Osteoblast (primary cell): Measurements from ENCODE around the gene KCNN3. TPM values are rescaled to one million over a fixed set of nuclear protein-coding genes. Genes with fewer than 3 reads are reported as not detected.
A peak's percentile ranks its signal among the peaks of the same experiment; 100 is the strongest.

ENCODE experiments used
- DNase-seq: peaks from one replicate; pipeline ENCODE4 v3.0.0; 2011; ENCODE audit warnings: low spot score, mixed read lengths; ENCODE audit not compliant: insufficient read length; ENCODE audit errors: missing footprints
- H2AFZ ChIP-seq: 2 replicates; pipeline ENCODE4 v1.6.0; 2011; ENCODE audit warnings: mild to moderate bottlenecking, low read length
- H3K27ac ChIP-seq: 2 replicates; pipeline ENCODE4 v1.5.1; 2011; ENCODE audit warnings: mild to moderate bottlenecking, low read depth, low read length, moderate library complexity
- H3K27me3 ChIP-seq: 2 replicates; pipeline ENCODE4 v1.6.0; 2012; ENCODE audit warnings: mild to moderate bottlenecking, control low read depth, inconsistent platforms, low read length, moderate library complexity; ENCODE audit not compliant: insufficient read depth
- H3K36me3 ChIP-seq: 2 replicates; pipeline ENCODE4 v1.5.1; 2011; ENCODE audit warnings: mild to moderate bottlenecking, low read length, control low read depth, moderate library complexity; ENCODE audit not compliant: insufficient read depth
- H3K4me1 ChIP-seq: 2 replicates; pipeline ENCODE4 v1.5.1; 2011; ENCODE audit warnings: mild to moderate bottlenecking, low read length, control low read depth, moderate library complexity; ENCODE audit not compliant: insufficient read depth
- H3K4me2 ChIP-seq: 2 replicates; pipeline ENCODE4 v1.6.0; 2011; ENCODE audit warnings: mild to moderate bottlenecking, low read length; ENCODE audit not compliant: insufficient read depth
- H3K4me3 ChIP-seq: fragments of 200-600 bp; sonication (generic); 3 replicates; pipeline ENCODE4 v1.5.1; 2012; ENCODE audit warnings: mild to moderate bottlenecking, low read length, inconsistent platforms; ENCODE audit not compliant: insufficient read depth
- H3K79me2 ChIP-seq: 2 replicates; pipeline ENCODE4 v1.6.0; 2012; ENCODE audit warnings: mild to moderate bottlenecking, low read length, control low read depth, inconsistent platforms; ENCODE audit not compliant: insufficient read depth
- H3K9me3 ChIP-seq: 2 replicates; pipeline ENCODE4 v1.5.1; 2011; ENCODE audit warnings: low read depth, low read length, control low read depth
- H4K20me1 ChIP-seq: 2 replicates; pipeline ENCODE4 v1.6.0; 2012; ENCODE audit warnings: mild to moderate bottlenecking, low read length, control low read depth; ENCODE audit not compliant: insufficient read depth
- total RNA-seq: library from RNA; depleted of rRNA; stranded (reverse); fragments of >200 nt; gene quantifications from 2 replicates; pipeline ENCODE4 v1.2.3, GENCODE V29; 2012
- TF ChIP-seq, protein P1 (sequence below): IDR thresholded peaks from 2 replicates; pipeline ENCODE4 v1.5.1; 2011; ENCODE audit warnings: mild to moderate bottlenecking, low read depth, low read length, moderate library complexity; ENCODE audit errors: extremely low read depth

KCNN3 gene
- total RNA-seq, 1 donor: under 0.01 TPM

DNA sequence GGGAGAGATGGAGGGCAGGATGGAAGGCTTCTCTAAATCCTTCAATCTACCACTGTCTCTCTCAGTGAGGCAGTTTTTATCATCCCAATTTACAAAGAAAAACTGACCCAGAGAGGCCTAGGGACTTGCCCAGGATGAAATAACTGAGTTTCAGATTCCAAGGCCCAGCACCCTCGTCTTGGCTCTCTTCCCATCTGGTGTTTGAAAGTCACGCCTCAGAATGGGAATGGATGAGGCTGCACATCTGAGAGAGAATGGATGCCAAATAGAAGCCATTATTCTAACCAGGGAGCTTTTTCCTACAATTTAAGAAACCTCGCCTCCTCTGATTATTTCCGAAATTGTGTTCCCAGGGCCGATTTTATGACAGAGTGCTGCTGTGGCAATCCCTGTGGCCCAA is 10.6 kb upstream of the KCNN3 start:
- no peak overlapping the region for H3K4me3 ChIP-seq
- H3K9me3 ChIP-seq: no peaks in the 10 kb centered on the region
- DNase-seq: no peak
- no peaks in the 10 kb centered on the region for H3K79me2 ChIP-seq
- H4K20me1 ChIP-seq: no peaks in the 10 kb centered on the region
- H2AFZ ChIP-seq: no peak overlapping the region
- TF ChIP-seq, protein P1, sequence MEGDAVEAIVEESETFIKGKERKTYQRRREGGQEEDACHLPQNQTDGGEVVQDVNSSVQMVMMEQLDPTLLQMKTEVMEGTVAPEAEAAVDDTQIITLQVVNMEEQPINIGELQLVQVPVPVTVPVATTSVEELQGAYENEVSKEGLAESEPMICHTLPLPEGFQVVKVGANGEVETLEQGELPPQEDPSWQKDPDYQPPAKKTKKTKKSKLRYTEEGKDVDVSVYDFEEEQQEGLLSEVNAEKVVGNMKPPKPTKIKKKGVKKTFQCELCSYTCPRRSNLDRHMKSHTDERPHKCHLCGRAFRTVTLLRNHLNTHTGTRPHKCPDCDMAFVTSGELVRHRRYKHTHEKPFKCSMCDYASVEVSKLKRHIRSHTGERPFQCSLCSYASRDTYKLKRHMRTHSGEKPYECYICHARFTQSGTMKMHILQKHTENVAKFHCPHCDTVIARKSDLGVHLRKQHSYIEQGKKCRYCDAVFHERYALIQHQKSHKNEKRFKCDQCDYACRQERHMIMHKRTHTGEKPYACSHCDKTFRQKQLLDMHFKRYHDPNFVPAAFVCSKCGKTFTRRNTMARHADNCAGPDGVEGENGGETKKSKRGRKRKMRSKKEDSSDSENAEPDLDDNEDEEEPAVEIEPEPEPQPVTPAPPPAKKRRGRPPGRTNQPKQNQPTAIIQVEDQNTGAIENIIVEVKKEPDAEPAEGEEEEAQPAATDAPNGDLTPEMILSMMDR: no peak
- H3K27me3 ChIP-seq: peaks cover 42% of the 10 kb centered on the region
- H3K4me1 ChIP-seq: no peaks in the 10 kb centered on the region
- H3K36me3 ChIP-seq: no peaks in the 10 kb centered on the region
- no peak overlapping the region for H3K27ac ChIP-seq
- H3K4me2 ChIP-seq: no peak overlapping the region

DNA sequence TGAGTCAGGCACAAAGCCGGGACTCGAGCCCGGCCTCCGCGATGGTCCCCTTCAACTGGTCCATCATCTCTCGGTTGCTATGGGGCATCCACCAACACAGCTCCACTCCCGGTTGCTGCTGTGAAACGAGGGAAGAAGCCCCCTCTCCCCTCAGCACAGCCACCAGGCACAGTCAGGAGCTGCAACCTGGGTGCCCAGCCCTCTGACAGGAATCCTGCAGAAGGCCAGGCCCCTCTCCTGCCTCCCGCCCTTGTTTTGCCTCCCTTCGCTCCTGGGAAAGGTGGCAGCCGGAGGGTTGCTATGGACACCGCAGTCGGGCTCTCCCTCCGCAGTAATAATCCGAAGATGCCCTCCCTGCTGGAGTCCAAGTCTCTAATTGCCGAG is 8.9 kb upstream of the KCNN3 start:
- no peaks in the 10 kb centered on the region for H3K9me3 ChIP-seq
- H3K4me2 ChIP-seq: no peak overlapping the region
- H2AFZ ChIP-seq: no peak overlapping the region
- no peaks in the 10 kb centered on the region for H3K36me3 ChIP-seq
- peaks cover 39% of the 10 kb centered on the region for H3K27me3 ChIP-seq
- no peak overlapping the region for H3K4me3 ChIP-seq
- no peak overlapping the region for H3K27ac ChIP-seq
- DNase-seq: no peak
- no peaks in the 10 kb centered on the region for H4K20me1 ChIP-seq
- TF ChIP-seq, protein P1: no peak
- H3K4me1 ChIP-seq: no peaks in the 10 kb centered on the region
- H3K79me2 ChIP-seq: no peaks in the 10 kb centered on the region

DNA sequence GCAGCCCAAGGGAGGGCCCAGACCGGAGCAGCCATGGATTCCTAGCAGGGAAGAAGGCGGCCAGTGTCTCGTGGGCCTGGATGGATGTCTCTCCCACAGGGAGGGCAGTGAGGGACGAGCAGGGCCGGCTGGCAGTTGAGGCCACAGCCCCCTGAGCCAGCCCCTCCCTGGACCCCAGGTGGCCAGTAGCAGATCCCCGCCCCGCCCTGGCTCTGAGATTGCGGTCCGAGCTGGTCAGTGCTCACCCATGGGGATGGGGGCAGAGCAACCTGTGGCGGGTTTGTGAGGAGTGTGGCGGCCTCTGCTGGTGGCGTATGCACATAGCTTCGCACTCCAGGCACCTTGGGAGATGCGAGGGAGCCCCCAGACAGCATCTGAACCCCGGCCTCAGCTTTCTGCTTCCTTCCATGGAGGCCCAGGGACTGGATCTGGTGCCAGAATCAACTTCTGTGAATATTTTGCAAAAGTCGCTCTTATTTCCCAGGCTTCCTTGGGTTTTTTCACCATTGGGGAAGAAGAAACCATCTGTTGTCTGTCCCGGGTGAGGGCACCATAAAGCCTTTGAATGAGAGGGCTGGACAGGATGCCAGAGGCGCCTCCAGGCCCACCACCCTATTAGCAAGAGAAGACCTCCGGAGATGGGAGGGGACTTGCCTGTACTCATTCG is 8.4 kb upstream of the KCNN3 start:
- DNase-seq: peak; percentile 96
- H3K4me1 ChIP-seq: no peaks in the 10 kb centered on the region

DNA sequence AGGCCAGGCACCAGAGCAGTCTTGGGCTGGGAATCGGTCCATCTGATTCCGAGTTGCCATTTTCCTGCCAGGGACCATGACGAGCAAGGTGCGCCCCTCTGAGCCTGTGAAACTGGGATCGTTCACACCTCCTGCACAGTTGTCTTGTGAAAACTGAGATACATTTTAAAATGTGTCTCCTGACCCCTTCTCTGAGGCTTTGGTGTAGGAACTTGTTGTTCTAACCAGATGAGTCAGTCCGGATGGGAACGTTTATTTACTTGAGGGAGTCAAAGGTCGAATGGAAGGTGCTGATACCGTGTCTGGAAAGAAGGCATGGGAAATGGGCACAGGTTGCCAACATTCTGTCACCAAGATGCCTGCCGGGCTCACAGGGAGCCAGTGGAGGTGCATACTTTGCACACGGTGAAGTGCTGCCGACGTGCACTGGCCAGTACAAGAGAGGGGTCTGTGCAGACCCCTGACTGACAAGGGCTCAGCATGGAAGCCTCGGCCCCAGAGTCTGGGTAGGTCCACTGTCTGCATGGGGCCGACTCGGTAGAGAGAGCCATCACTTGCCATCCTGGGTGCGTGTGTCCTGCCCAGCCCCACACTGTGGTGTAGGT is 7.4 kb upstream of the KCNN3 start:
- Histone ChIP-seq H2AFZ (no peak overlapping the region), H3K27me3 (peaks cover 50% of the 10 kb centered on the region), H4K20me1 (no peaks in the 10 kb centered on the region), H3K4me1 (no peaks in the 10 kb centered on the region), H3K27ac (no peak overlapping the region), H3K9me3 (no peaks in the 10 kb centered on the region), H3K79me2 (no peaks in the 10 kb centered on the region), H3K4me3 (no peak overlapping the region), H3K4me2 (no peak overlapping the region), H3K36me3 (no peaks in the 10 kb centered on the region)
- TF ChIP-seq, protein P1: no peak
- DNase-seq: no peak

More for the DNA sequence above, 8.4 kb upstream of the KCNN3 start:
- Histone ChIP-seq H3K27ac (no peak overlapping the region), H3K36me3 (no peaks in the 10 kb centered on the region), H4K20me1 (no peaks in the 10 kb centered on the region), H3K27me3 (peaks cover 41% of the 10 kb centered on the region), H3K4me2 (no peak overlapping the region), H3K79me2 (no peaks in the 10 kb centered on the region), H2AFZ (no peak overlapping the region), H3K9me3 (no peaks in the 10 kb centered on the region), H3K4me3 (no peak overlapping the region)
- TF ChIP-seq, protein P1: peak; percentile 84
